Kidney (tissue), 14 donors: ENCODE results near the gene XRCC4. TPM values are rescaled to one million over a fixed set of nuclear protein-coding genes. Genes with fewer than 3 reads are reported as not detected.

ENCODE experiments used
- DNase-seq, 5 donors: peaks; one replicate each; pipeline ENCODE4 v3.0.0-alpha.2; 2013 to 2020
- FAIRE-seq: peaks from 2 replicates; lab custom pipeline; 2012; peaks lifted over from hg19 to GRCh38; lab: Jason Lieb, UNC
- H3K27ac ChIP-seq, 2 donors: one replicate each; pipeline ENCODE4 v1.7.0; 2013; ENCODE audit warnings: low read depth in 2 of 2, low read length in 2 of 2, inconsistent platforms in 1 of 2
- H3K27me3 ChIP-seq: one replicate; pipeline ENCODE4 v1.7.1; 2013; ENCODE audit warnings: low read length, inconsistent platforms; ENCODE audit not compliant: control insufficient read depth, insufficient read depth
- H3K36me3 ChIP-seq, 3 donors: one replicate each; pipeline versions ENCODE4 v1.7.0 to v1.7.1; 2013; ENCODE audit warnings: low read length in 3 of 3, control low read depth in 1 of 3, inconsistent platforms in 1 of 3; ENCODE audit not compliant: insufficient read depth in 3 of 3, control insufficient read depth in 2 of 3
- H3K4me1 ChIP-seq, 3 donors: one replicate each; pipeline versions ENCODE4 v1.7.0 to v1.7.1; 2013; ENCODE audit warnings: low read length in 3 of 3, inconsistent platforms in 1 of 3, low read depth in 1 of 3; ENCODE audit not compliant: control insufficient read depth in 2 of 3, insufficient read depth in 2 of 3
- H3K4me3 ChIP-seq, 3 donors: one replicate each; pipeline versions ENCODE4 v1.7.0 to v1.8.1; 2013; ENCODE audit warnings: low read length in 3 of 3, control low read depth in 1 of 3, inconsistent platforms in 1 of 3
- H3K9ac ChIP-seq, 3 donors: one replicate each; pipeline versions ENCODE4 v1.7.0 to v1.7.1; 2013; ENCODE audit warnings: low read length in 3 of 3, control low read depth in 1 of 3, inconsistent platforms in 1 of 3
- H3K9me3 ChIP-seq, 3 donors: one replicate each; pipeline versions ENCODE4 v1.7.0 to v1.7.1; 2013; ENCODE audit warnings: low read length in 3 of 3, control low read depth in 1 of 3, inconsistent platforms in 1 of 3; ENCODE audit not compliant: control insufficient read depth in 2 of 3, insufficient read depth in 1 of 3
- CTCF ChIP-seq: IDR thresholded peaks from 3 replicates; pipeline ENCODE4 v1.5.1; 2012; ENCODE audit warnings: mild to moderate bottlenecking, moderate library complexity, borderline replicate concordance; ENCODE audit not compliant: insufficient read depth; ENCODE audit errors: extremely low read depth
- intact Hi-C: fragments of 100-400 bp; cut with DNase I; formaldehyde crosslinking; loops from one replicate; pipeline ENCODE4 v1.11.1; 2022
- polyA plus RNA-seq: library from polyadenylated mRNA; stranded (reverse); fragments of 350-450 nt; fragmentation: Illumina TruSeq; extraction: RNeasy Lipid Tissue Mini Kit (QIAGEN cat#74804); gene quantifications from one replicate; pipeline ENCODE4 v1.2.3, GENCODE V29; 2014; ENCODE audit warnings: low read depth, low replicate concordance; ENCODE audit not compliant: insufficient read depth
- total RNA-seq: library from RNA; stranded (reverse); fragmentation: NEBNext Ultra II Directional; extraction: Animal tissue kit (Norgen Biotek cat#: 25700); gene quantifications from one replicate; pipeline ENCODE4 v1.2.1, GENCODE V29; 2021
- donor health status: control.
- donor health status: control.
- donor health status: control.
- donor health status: control.
- donor health status: control.
- donor health status: DM: yes; HTN: yes; CAD: no.
- donor health status: Normal renal cell carcinoma (clear cell type).

XRCC4 gene
- total and polyA plus RNA-seq, 2 donors from 2014 or later = 8.5 to 9.4 TPM

- DNase-seq (no peak), FAIRE-seq (no peak)
- intact Hi-C loops = no loop called here
- no peak for TF ChIP-seq CTCF
- no peaks in the 10 kb centered on the region for H3K36me3 ChIP-seq
- no peaks in the 10 kb centered on the region for H3K27me3 ChIP-seq
- no peak overlapping the region for H3K27ac ChIP-seq
- H3K4me3 ChIP-seq = no peak overlapping the region
- H3K4me1 ChIP-seq = no peaks in the 10 kb centered on the region
- no peak overlapping the region for H3K9ac ChIP-seq
- H3K9me3 ChIP-seq = no peaks in the 10 kb centered on the region
These were observed 65.2 kb downstream of the XRCC4 start for GRCh38 chr5:83142526-83142925.

DNA sequence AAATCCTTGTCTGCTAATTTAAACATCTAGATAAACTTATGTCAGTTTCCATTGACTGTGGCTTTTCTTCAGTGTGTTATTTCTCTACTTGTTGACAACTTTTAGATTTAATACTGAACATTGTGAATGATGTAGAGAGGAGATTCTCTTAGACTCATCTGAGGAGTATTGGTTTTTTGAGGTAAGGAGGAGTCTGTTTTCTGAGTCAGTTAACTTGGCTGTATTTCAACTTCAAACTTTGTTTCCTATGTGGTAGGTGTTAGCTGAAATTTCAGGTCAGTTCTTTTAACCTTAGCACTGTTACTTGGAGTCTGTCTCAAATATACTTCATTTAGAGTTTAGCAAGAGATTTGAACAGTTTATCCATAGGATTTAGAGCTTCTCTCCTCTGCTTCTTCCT lies 67.9 kb downstream of the XRCC4 start:
- no peak for DNase-seq
- Histone ChIP-seq H3K4me3 (no peak overlapping the region), H3K27me3 (no peaks in the 10 kb centered on the region), H3K4me1 (no peaks in the 10 kb centered on the region), H3K27ac (no peak overlapping the region), H3K9me3 (no peaks in the 10 kb centered on the region), H3K9ac (no peak overlapping the region), H3K36me3 (no peaks in the 10 kb centered on the region)
- intact Hi-C loops = no loop called here
- no peak for FAIRE-seq
- no peak for TF ChIP-seq CTCF

DNA sequence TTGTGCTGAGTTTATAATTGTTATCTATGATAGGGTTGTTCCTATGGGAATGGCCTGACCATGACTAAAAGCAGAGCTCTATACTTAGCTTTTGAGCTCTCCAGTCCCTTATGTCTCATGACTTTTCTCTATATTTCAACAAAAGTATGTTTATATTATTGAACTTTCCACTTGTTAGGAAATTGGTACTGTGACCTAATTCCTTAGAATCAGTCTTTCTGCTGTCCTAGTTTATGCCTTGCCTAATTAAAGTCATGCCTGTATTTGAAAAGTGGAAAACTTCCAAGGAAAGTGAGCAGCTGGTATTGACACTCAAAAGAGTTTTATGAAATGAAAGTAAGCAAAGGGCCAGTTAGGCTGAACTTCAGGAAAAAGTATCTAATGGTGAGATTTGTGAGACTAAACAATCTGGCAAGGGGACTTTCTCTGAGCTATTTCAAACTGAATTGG lies 68.6 kb downstream of the XRCC4 start:
- no peak for FAIRE-seq
- no peaks in the 10 kb centered on the region for H3K4me1 ChIP-seq
- no peak for TF ChIP-seq CTCF

DNA sequence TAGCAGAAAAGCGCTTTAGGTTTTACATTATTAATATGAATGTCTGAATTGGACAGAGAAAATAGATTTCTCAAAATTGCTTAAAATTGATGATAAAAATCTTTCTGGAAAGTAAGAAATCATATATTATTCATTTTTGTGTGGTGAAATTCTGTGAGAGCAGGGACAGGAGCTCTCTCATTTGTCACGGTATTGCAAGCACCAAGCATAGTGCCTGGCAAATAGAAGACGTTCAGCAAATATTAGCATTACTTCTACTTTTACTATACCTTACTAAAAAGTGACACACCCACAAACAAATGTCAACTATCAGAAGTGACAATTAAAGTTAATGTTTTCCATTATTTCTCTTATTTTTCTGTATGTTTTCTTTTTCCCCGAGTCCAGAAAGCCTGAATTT lies 69.1 kb downstream of the XRCC4 start:
- Histone ChIP-seq H3K9me3 (no peaks in the 10 kb centered on the region), H3K4me1 (no peaks in the 10 kb centered on the region), H3K4me3 (no peak overlapping the region), H3K27me3 (no peaks in the 10 kb centered on the region), H3K27ac (no peak overlapping the region), H3K36me3 (no peaks in the 10 kb centered on the region), H3K9ac (no peak overlapping the region)
- DNase-seq = no peak
- TF ChIP-seq CTCF = no peak
- FAIRE-seq = no peak
- intact Hi-C loops = no loop called here

More for the DNA sequence above, 68.6 kb downstream of the XRCC4 start:
- Histone ChIP-seq H3K4me3 (no peak overlapping the region), H3K27ac (no peak overlapping the region), H3K9me3 (no peaks in the 10 kb centered on the region), H3K9ac (no peak overlapping the region), H3K27me3 (no peaks in the 10 kb centered on the region), H3K36me3 (no peaks in the 10 kb centered on the region)
- no peak for DNase-seq
- intact Hi-C loops = no loop called here
